BE2C (cell line): ENCODE data around the gene DIP2C.

ENCODE experiments used
- DNase-seq: peaks from one replicate; pipeline ENCODE4 v3.0.0-alpha.2; 2020
- H3K27me3 ChIP-seq: fragments of 250-450 bp; sonication (Bioruptor Pico); 2 replicates; pipeline ENCODE4 v1.5.1; 2020; ENCODE audit warnings: mild to moderate bottlenecking
- H3K36me3 ChIP-seq: fragments of 250-450 bp; sonication (Bioruptor Pico); 2 replicates; pipeline ENCODE4 v1.5.1; 2020; ENCODE audit warnings: mild to moderate bottlenecking
- H3K4me1 ChIP-seq: fragments of 250-450 bp; sonication (Bioruptor Pico); 2 replicates; pipeline ENCODE4 v1.5.1; 2020
- H3K4me3 ChIP-seq: 2 replicates; pipeline ENCODE4 v1.5.1; 2011; ENCODE audit warnings: low read depth, low read length
- H3K9me3 ChIP-seq: fragments of 250-450 bp; sonication (Bioruptor Pico); 2 replicates; pipeline ENCODE4 v1.5.1; 2020
- TF ChIP-seq, protein P1 (sequence below): IDR thresholded peaks from 2 replicates; pipeline ENCODE4 v1.5.1; 2012; ENCODE audit warnings: mild to moderate bottlenecking, low read depth, low read length

DIP2C gene

DNA sequence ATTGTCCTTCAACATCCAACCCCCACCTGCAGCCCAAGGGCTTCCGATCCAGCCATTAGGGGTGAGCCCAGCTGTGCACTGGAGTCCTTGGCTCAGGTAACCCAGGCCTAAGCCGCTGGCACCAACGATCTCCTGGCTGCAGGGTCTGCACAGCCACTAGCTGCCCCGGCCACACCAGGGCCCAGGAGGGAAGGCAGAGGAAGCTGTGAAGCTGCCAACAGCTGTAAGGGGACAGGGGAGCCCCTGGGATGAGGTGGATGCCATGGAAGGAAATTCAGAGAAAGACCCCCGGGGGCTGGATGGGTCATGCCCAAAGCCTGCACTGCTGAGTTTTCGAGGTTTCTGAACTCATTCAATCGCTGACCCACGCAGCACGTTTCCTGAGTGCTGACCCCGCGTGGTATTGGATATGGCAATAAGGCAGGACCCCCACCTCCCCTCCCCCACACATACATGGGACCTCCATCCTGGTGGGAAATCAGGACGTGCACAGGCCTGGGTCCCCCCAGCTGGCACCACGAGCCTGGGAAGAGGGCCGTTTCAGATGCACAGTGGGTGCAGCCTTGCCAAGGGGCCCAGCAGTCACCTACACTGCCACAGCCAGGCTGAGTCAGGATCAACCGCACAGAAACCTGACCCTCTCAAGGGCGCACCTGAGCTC is 170.3 kb downstream of the DIP2C start:
- no peak for DNase-seq
- Histone ChIP-seq H3K36me3 (no peaks in the 10 kb centered on the region), H3K9me3 (no peaks in the 10 kb centered on the region), H3K4me3 (no peak overlapping the region), H3K27me3 (no peaks in the 10 kb centered on the region), H3K4me1 (peaks cover 4% of the 10 kb centered on the region; the same call in 1 of the 2 replicates)
- TF ChIP-seq, protein P1, sequence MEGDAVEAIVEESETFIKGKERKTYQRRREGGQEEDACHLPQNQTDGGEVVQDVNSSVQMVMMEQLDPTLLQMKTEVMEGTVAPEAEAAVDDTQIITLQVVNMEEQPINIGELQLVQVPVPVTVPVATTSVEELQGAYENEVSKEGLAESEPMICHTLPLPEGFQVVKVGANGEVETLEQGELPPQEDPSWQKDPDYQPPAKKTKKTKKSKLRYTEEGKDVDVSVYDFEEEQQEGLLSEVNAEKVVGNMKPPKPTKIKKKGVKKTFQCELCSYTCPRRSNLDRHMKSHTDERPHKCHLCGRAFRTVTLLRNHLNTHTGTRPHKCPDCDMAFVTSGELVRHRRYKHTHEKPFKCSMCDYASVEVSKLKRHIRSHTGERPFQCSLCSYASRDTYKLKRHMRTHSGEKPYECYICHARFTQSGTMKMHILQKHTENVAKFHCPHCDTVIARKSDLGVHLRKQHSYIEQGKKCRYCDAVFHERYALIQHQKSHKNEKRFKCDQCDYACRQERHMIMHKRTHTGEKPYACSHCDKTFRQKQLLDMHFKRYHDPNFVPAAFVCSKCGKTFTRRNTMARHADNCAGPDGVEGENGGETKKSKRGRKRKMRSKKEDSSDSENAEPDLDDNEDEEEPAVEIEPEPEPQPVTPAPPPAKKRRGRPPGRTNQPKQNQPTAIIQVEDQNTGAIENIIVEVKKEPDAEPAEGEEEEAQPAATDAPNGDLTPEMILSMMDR = no peak

DNA sequence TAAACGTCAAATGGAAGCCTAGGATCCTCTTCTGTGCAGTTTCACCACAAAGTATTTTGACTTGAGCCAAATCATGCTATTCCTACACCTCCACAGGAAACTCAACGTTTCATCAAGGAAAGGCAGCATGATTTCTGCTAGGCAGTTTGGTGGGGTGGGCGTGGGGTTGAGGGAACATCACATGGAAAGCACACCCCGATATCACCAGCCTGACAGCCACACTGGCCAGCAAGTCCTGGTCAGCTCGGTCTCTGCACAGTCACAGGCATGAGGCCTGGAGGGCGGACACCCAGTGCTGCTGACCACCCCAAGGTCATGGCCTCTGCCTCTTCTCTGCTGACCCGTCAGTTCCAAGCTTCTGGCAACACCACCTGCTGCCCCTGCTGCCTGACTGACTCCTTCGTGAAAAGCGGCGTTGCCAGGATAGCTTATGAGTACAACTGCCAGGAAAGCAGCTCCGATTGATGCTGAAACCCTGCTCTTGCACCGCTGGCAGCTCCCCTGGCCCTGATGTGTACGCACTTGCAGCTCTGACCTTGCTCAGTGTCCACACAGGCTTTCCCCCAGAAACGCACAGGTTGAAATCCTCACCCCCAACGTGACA is 171.5 kb downstream of the DIP2C start:
- Histone ChIP-seq H3K4me1 (peaks cover 4% of the 10 kb centered on the region; the same call in 1 of the 2 replicates), H3K36me3 (no peaks in the 10 kb centered on the region), H3K4me3 (no peak overlapping the region), H3K27me3 (no peaks in the 10 kb centered on the region), H3K9me3 (no peaks in the 10 kb centered on the region)
- TF ChIP-seq, protein P1 = no peak
- no peak for DNase-seq

DNA sequence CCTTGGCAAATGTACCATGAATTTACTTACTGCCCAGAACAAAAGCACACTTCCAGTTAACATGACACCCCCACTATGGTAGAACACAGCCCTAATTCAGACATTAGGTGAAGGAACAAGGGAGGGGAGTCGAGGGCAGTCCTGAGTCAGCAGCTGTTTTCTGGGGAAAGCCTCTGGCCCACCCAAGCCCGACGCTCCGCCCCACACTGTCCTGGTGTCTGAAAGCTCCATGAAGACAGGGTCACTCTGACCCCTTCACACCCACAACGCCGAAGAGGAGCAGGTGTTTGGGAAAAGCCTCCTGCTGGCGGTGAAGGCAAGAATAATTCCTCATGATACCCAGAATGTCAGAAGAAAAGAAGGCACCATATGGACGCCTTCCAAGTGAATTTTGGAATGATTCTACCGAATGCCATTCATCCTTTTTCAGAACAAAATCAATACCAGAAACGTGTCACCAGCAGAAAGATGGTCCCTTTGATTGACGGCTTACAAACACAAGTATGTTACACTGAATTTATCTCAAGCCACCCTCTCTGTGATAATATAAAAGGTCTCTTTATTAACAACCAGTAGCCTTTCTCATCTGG is 172.1 kb downstream of the DIP2C start:
- H3K36me3 ChIP-seq = no peaks in the 10 kb centered on the region
- TF ChIP-seq, protein P1 = no peak
- H3K9me3 ChIP-seq = no peaks in the 10 kb centered on the region
- H3K4me1 ChIP-seq = peaks cover 3% of the 10 kb centered on the region; the same call in 1 of the 2 replicates
- H3K4me3 ChIP-seq = no peak overlapping the region
- no peak for DNase-seq
- no peaks in the 10 kb centered on the region for H3K27me3 ChIP-seq

DNA sequence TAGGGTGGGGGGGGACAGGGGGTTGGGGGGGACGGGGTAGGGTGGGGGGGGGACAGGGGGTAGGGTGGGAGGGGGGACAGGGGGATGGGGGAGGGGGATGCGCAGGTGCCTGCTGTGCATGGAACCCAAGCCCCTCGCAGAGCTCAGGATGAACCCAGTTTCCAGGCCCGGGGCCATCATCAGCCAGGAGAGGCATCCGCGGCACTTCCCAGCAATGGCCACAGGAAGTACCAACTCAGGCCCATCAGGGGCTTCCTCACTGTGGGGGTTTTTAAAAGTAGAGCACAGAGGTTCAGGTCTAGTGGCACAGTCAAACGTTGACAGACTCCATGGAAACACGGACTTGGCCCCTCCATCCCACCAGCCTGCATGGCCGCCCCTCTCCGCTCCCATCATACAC is 172.7 kb downstream of the DIP2C start:
- Histone ChIP-seq H3K9me3 (no peaks in the 10 kb centered on the region), H3K27me3 (no peaks in the 10 kb centered on the region)
- TF ChIP-seq, protein P1 = no peak

DNA sequence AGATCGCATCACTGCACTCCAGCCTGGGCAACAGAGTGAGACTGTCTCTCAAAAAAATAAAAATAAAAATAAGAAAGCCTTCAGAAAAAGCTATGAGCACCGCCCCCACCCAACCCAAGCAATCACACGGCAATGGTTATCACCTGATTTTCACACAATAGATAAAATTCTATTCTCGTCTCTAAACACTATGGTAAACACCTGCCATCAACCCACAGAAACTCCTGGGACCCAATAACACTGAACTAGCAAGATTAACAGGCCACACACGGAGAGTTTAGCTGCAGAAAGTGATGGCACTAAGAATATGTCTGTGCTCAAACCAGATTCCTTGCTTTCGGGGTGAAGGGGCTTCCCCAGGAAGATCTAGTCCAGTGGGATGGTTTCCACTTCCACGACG is 173.8 kb downstream of the DIP2C start:
- H3K4me3 ChIP-seq = no peak overlapping the region
- TF ChIP-seq, protein P1 = no peak
- H3K27me3 ChIP-seq = no peaks in the 10 kb centered on the region
- peaks cover 3% of the 10 kb centered on the region for H3K4me1 ChIP-seq
- no peaks in the 10 kb centered on the region for H3K9me3 ChIP-seq
- DNase-seq = no peak
- no peaks in the 10 kb centered on the region for H3K36me3 ChIP-seq

More for the DNA sequence above, 172.7 kb downstream of the DIP2C start:
- Histone ChIP-seq H3K4me3 (no peak overlapping the region), H3K36me3 (no peaks in the 10 kb centered on the region), H3K4me1 (no peaks in the 10 kb centered on the region)
- DNase-seq = no peak
